HEK293T (cell line): Measurements from ENCODE around the gene ALPK1.

Experiments used
- BHLHE40 ChIP-seq: fragments of 450-650 bp; IDR thresholded peaks from 2 replicates; pipeline ENCODE4 v1.6.1; 2016; ENCODE audit warnings: mild to moderate bottlenecking, moderate library complexity, borderline replicate concordance
- FOXA1 ChIP-seq: fragments of 450-650 bp; IDR thresholded peaks from 2 replicates; pipeline ENCODE4 v1.6.1; 2016; ENCODE audit warnings: mild to moderate bottlenecking

DNA sequence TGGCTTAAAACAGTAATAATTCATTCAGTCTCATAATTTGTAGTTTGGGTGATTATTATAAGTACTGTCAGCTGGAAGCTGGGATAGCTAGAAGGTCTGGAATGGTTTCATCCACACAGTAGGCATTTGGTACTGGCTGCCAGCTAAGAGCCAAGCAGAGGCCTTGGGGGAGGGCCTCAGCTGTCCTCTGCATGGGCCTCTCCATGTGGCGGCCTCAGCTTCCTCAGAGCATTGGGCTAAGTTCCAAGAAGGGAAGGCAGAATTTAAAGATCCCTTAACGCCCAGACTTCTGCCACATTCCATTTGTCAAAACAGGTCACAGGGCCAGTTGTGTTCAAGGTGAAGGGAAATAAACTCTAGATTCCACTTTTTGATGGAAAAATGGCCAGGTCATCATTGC lies 125.5 kb downstream of the ALPK1 start:
- TF ChIP-seq FOXA1: no peak
- TF ChIP-seq BHLHE40: no peak
